Measurements from ENCODE around the gene PLAAT2. TPM values are rescaled to one million over a fixed set of nuclear protein-coding genes. Genes with fewer than 3 reads are reported as not detected.

PLAAT2 gene
- total RNA-seq, 1 experiment from 2014 or later, result 0.66 TPM

DNA sequence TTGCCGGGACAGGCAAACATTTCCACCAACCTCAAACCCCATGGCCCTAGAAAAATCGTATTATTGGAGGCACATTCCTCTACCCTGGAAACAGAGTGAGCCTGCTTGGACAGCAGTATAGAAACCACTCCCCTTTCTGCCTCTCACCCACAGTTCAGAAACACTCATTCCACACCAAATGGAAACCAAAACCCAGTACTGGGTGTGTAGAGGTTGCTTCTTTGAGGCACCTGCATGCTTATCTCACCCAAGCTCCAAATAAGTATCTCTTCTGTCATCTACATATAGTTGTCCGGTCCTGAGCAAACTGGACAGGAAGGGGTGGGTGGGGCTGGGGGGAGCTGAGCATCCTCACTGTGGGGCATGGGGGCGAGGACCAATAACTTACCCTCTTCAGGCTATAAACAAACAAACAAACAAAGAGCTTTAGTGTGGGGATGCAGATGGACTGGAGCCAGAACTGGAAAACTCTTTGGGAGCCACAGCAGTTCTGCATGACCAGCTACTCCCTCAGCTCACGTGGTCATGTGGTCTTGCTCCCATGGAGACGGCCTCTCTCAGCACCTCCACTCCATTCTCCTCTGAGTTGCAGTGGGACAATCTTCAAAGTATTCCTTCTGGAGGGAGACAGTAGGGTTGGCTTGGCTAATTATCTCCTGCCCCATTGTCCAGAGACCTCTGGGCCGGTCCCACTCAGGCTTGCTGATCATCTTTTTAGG is 1.0 kb upstream of the PLAAT2 start:
- Mint-ChIP-seq H3K9me3 (peaks cover 4% of the 10 kb centered on the region; the same call in 1 of the 2 replicates), H3K4me1 (peaks cover 27% of the 10 kb centered on the region), H3K4me3 (no peak overlapping the region), H3K27ac (no peak overlapping the region), H3K27me3 (ENCODE audit: low read depth) (no peaks in the 10 kb centered on the region; the same call in 1 of the 2 replicates), H3K36me3 (no peaks in the 10 kb centered on the region)
- ChIA-PET CTCF (interaction anchor here (0.7 kb wide), 1 partner anchor 351 kb away, joined by 3 read pairs; no protein-coding TSS in a partner anchor), POLR2A (no interaction called here)
- ATAC-seq, result no peak
- no peak for DNase-seq (ENCODE audit: low spot score)
- TF ChIP-seq IRF1 (CRISPR knock-in tag; IDR thresholded peaks at IDR 0.05) (no peak), ZSCAN18 (CRISPR knock-in tag; IDR thresholded peaks at IDR 0.05) (no peak), SMAD3 (CRISPR knock-in tag; IDR thresholded peaks at IDR 0.05; ENCODE audit: borderline replicate concordance) (no peak)

- Mint-ChIP-seq H3K27me3 (ENCODE audit: low read depth) (peaks cover 6% of the 10 kb centered on the region), H3K36me3 (no peaks in the 10 kb centered on the region), H3K27ac (0 out of 2 replicates have a peak overlapping the region, but pooled peaks have one; percentile 26), H3K4me3 (no peak overlapping the region), H3K4me1 (peaks cover 19% of the 10 kb centered on the region), H3K9me3 (no peaks in the 10 kb centered on the region)
- POLR2A ChIA-PET, result no interaction called here
- ATAC-seq (no peak), DNase-seq (ENCODE audit: low spot score) (no peak)
- CTCF ChIA-PET, result no interaction called here
- TF ChIP-seq PRRX2 (CRISPR knock-in tag; IDR thresholded peaks at IDR 0.05), result no peak
- no peak for TF ChIP-seq MYBL2 (CRISPR knock-in tag; IDR thresholded peaks at IDR 0.05)
Observed at GRCh38 chr11:63560506-63561180, 2.5 kb downstream of the PLAAT2 start.

- no peak overlapping the region for H3K27ac Mint-ChIP-seq
- H3K36me3 Mint-ChIP-seq, result no peaks in the 10 kb centered on the region
- ATAC-seq (no peak), DNase-seq (ENCODE audit: low spot score) (no peak)
- CTCF ChIA-PET, result interaction anchor here (0.9 to 1.0 kb wide), 2 partner anchors 75 to 79 kb away, joined by 4 read pairs; no protein-coding TSS in a partner anchor
- POLR2A ChIA-PET, result no interaction called here
- H3K4me1 Mint-ChIP-seq, result peaks cover 29% of the 10 kb centered on the region
- TF ChIP-seq, protein P1, sequence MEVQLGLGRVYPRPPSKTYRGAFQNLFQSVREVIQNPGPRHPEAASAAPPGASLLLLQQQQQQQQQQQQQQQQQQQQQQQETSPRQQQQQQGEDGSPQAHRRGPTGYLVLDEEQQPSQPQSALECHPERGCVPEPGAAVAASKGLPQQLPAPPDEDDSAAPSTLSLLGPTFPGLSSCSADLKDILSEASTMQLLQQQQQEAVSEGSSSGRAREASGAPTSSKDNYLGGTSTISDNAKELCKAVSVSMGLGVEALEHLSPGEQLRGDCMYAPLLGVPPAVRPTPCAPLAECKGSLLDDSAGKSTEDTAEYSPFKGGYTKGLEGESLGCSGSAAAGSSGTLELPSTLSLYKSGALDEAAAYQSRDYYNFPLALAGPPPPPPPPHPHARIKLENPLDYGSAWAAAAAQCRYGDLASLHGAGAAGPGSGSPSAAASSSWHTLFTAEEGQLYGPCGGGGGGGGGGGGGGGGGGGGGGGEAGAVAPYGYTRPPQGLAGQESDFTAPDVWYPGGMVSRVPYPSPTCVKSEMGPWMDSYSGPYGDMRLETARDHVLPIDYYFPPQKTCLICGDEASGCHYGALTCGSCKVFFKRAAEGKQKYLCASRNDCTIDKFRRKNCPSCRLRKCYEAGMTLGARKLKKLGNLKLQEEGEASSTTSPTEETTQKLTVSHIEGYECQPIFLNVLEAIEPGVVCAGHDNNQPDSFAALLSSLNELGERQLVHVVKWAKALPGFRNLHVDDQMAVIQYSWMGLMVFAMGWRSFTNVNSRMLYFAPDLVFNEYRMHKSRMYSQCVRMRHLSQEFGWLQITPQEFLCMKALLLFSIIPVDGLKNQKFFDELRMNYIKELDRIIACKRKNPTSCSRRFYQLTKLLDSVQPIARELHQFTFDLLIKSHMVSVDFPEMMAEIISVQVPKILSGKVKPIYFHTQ (CRISPR knock-in tag; IDR thresholded peaks at IDR 0.05), result no peak
- TF ChIP-seq IRF1 (CRISPR knock-in tag; IDR thresholded peaks at IDR 0.05), result no peak
- TF ChIP-seq ZNF121 (CRISPR knock-in tag; IDR thresholded peaks at IDR 0.05), result no peak
- no peak for TF ChIP-seq ZNF138 (CRISPR knock-in tag; conservative IDR thresholded peaks at IDR 0.05)
- TF ChIP-seq CBFB (CRISPR knock-in tag; IDR thresholded peaks at IDR 0.05; ENCODE audit: low read depth), result no peak
- no peak for TF ChIP-seq NR2C2 (CRISPR knock-in tag; IDR thresholded peaks at IDR 0.05)
- no peak for TF ChIP-seq ZNF232 (CRISPR knock-in tag; IDR thresholded peaks at IDR 0.05)
- peaks cover 6% of the 10 kb centered on the region for H3K27me3 Mint-ChIP-seq (ENCODE audit: low read depth)
- H3K9me3 Mint-ChIP-seq, result no peaks in the 10 kb centered on the region
- H3K4me3 Mint-ChIP-seq, result no peak overlapping the region
Observed at GRCh38 chr11:63558459-63559157, 4.6 kb downstream of the PLAAT2 start.
